Kidney capillary endothelial cell (primary cell): ENCODE results near the gene CT83.

Source experiments
- DNase-seq: peaks from one replicate; pipeline ENCODE4 v3.0.0-alpha.2; 2018; ENCODE audit warnings: low spot score

Gene CT83

GRCh38 chrX:116462822-116463221 is at the start of gene CT83:
Gene CT83 (minus strand): TSS chrX:116462976. CDS start chrX:116462856, 120 bp downstream.
- DNase-seq, result no peak

- DNase-seq, result no peak
Measured at GRCh38 chrX:116499780-116500179, 37.0 kb upstream of the CT83 start.

GRCh38 chrX:116493271-116493670 is 30.5 kb upstream of the CT83 start:
- no peak for DNase-seq

- DNase-seq, result no peak
Measured at GRCh38 chrX:116490104-116490503, 27.3 kb upstream of the CT83 start.

GRCh38 chrX:116480059-116480458 is 17.3 kb upstream of the CT83 start:
- no peak for DNase-seq

GRCh38 chrX:116449156-116449555 is 13.6 kb downstream of the CT83 start:
- no peak for DNase-seq

- no peak for DNase-seq
Measured at GRCh38 chrX:116436358-116436816, 26.4 kb downstream of the CT83 start, which contains the start of gene SLC6A14. Gene SLC6A14 (plus strand): TSS chrX:116436606. CDS start chrX:116436710, 104 bp downstream.

- no peak for DNase-seq
Measured at GRCh38 chrX:116435597-116435996, 27.2 kb downstream of the CT83 start.

- DNase-seq, result no peak
Measured at GRCh38 chrX:116427978-116428377, 34.8 kb downstream of the CT83 start.

GRCh38 chrX:116417968-116418367 is 44.8 kb downstream of the CT83 start:
- no peak for DNase-seq

- no peak for DNase-seq
Measured at GRCh38 chrX:116417214-116417613, 45.6 kb downstream of the CT83 start.

- DNase-seq, result no peak
Measured at GRCh38 chrX:116413273-116413672, 49.5 kb downstream of the CT83 start.
